ENCODE results near the gene RBP2. TPM values are rescaled to one million over a fixed set of nuclear protein-coding genes. Genes with fewer than 3 reads are reported as not detected.

Gene RBP2
- total RNA-seq, 2 donors from 2014 or later: not detected

DNA sequence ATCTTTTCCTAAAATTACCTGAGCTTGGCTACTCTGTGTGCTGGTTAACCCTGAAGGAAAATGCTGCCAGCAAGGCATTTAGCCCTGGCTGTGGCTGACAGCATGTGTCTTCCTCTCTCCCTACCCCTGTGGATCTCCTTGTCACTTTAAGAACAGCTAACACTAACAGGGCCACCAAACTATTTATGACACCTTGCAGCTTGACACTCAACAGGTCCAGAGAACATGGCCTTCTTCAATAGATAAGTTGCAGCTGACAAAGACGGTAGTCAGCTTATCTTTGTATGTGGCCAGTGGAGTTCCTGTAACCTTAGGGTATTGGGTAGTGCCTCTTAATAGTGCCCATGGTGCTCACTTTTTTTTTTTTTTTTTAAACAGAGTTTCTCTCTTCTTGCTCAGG lies 54.9 kb downstream of the RBP2 start:
- WGBS, 2 experiments (ENCODE audit: insufficient coverage in 1 of 2, insufficient read length in 1 of 2): 85 to 100% methylated on average over 1 of the region's 1 CpG
- Histone ChIP-seq H3K9ac (ENCODE audit: extremely low read depth, low read length, poor library complexity, severe bottlenecking) (no peak overlapping the region), H3K27me3 (ENCODE audit: control insufficient read depth, insufficient read depth, low read length, poor library complexity, severe bottlenecking) (no peaks in the 10 kb centered on the region), H3K4me1 (ENCODE audit: control insufficient read depth, insufficient read depth, low read length) (no peaks in the 10 kb centered on the region), H3K9me3 (ENCODE audit: control insufficient read depth, low read length) (peaks cover 4% of the 10 kb centered on the region), H3K27ac (ENCODE audit: low read depth, low read length) (no peak overlapping the region), H3K36me3 (ENCODE audit: control insufficient read depth, insufficient read depth, low read length) (no peaks in the 10 kb centered on the region), H3K4me3 (ENCODE audit: low read length) (no peak overlapping the region)
- no peak overlapping the region for H3K27ac Mint-ChIP-seq
- H3K4me1 Mint-ChIP-seq: no peaks in the 10 kb centered on the region
- no peaks in the 10 kb centered on the region for H3K9me3 Mint-ChIP-seq
- H3K27me3 Mint-ChIP-seq (ENCODE audit: insufficient read depth): peaks cover 2% of the 10 kb centered on the region
- no peak overlapping the region for H3K4me3 Mint-ChIP-seq
- TF ChIP-seq, protein P1, sequence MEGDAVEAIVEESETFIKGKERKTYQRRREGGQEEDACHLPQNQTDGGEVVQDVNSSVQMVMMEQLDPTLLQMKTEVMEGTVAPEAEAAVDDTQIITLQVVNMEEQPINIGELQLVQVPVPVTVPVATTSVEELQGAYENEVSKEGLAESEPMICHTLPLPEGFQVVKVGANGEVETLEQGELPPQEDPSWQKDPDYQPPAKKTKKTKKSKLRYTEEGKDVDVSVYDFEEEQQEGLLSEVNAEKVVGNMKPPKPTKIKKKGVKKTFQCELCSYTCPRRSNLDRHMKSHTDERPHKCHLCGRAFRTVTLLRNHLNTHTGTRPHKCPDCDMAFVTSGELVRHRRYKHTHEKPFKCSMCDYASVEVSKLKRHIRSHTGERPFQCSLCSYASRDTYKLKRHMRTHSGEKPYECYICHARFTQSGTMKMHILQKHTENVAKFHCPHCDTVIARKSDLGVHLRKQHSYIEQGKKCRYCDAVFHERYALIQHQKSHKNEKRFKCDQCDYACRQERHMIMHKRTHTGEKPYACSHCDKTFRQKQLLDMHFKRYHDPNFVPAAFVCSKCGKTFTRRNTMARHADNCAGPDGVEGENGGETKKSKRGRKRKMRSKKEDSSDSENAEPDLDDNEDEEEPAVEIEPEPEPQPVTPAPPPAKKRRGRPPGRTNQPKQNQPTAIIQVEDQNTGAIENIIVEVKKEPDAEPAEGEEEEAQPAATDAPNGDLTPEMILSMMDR (conservative IDR thresholded peaks at IDR 0.05): no peak
- no peak for DNase-seq
- H3K36me3 Mint-ChIP-seq (ENCODE audit: low read depth): peaks cover 6% of the 10 kb centered on the region

DNA sequence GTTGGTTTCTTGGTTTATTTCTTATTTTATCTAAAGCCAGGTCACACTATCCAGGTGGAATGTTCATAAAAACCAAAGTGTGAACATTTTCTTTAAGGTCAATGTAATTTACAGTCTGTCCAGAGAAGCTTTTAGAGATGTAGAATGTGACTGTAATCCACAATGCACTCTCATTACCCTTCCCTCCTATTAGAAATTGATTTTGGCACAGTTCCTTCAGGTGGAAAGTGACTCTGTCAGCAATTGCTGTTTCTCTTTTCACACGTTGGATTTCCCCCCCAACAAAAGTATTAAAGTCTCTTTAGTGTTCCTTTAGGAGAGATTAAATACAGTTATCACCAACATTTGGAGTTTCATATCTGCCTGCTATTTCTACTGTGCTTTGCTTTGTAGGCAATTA lies 55.3 kb downstream of the RBP2 start:
- peaks cover 6% of the 10 kb centered on the region for H3K36me3 Mint-ChIP-seq (ENCODE audit: low read depth)
- DNase-seq: no peak
- no peaks in the 10 kb centered on the region for H3K4me1 Mint-ChIP-seq
- Histone ChIP-seq H3K36me3 (ENCODE audit: control insufficient read depth, insufficient read depth, low read length) (no peaks in the 10 kb centered on the region), H3K27ac (ENCODE audit: low read depth, low read length) (no peak overlapping the region), H3K9me3 (ENCODE audit: control insufficient read depth, low read length) (peaks cover 8% of the 10 kb centered on the region), H3K4me1 (ENCODE audit: control insufficient read depth, insufficient read depth, low read length) (no peaks in the 10 kb centered on the region), H3K9ac (ENCODE audit: extremely low read depth, low read length, poor library complexity, severe bottlenecking) (no peak overlapping the region), H3K27me3 (ENCODE audit: control insufficient read depth, insufficient read depth, low read length, poor library complexity, severe bottlenecking) (no peaks in the 10 kb centered on the region), H3K4me3 (ENCODE audit: low read length) (no peak overlapping the region)
- WGBS, 2 experiments (ENCODE audit: insufficient coverage in 1 of 2, insufficient read length in 1 of 2): 73% methylated on average over 1 of the region's 1 CpG; no CpG with 5 or more reads in 1 of the 2 experiments
- no peak overlapping the region for H3K27ac Mint-ChIP-seq
- TF ChIP-seq, protein P1 (conservative IDR thresholded peaks at IDR 0.05): no peak
- H3K27me3 Mint-ChIP-seq (ENCODE audit: insufficient read depth): peaks cover 2% of the 10 kb centered on the region
- H3K9me3 Mint-ChIP-seq: no peaks in the 10 kb centered on the region
- no peak overlapping the region for H3K4me3 Mint-ChIP-seq

DNA sequence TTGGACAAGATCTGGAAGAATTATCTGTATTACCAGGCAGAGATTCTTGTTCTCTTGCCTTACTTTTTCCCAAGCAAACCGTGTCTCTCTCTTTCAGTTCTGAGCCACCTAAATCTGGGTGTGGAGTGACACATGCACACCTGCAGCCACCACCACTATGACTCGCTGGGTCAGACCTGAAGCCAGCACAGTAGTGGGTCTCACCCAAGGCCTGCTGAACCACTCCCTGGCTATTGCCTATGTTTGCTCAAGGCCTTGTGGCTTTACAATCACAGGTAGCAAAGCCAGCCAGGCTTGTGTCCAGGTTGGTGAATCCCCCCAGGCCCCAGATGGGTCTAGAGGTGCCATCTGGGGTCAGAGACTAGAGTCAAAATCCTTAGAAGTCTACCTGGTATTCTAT lies 58.2 kb downstream of the RBP2 start:
- Mint-ChIP-seq H3K4me3 (no peak overlapping the region), H3K4me1 (no peaks in the 10 kb centered on the region), H3K36me3 (ENCODE audit: low read depth) (peaks cover 7% of the 10 kb centered on the region), H3K27ac (no peak overlapping the region), H3K9me3 (peaks cover 11% of the 10 kb centered on the region), H3K27me3 (ENCODE audit: insufficient read depth) (peaks cover 13% of the 10 kb centered on the region)
- H3K4me1 ChIP-seq (ENCODE audit: control insufficient read depth, insufficient read depth, low read length): no peaks in the 10 kb centered on the region
- no peak overlapping the region for H3K9ac ChIP-seq (ENCODE audit: extremely low read depth, low read length, poor library complexity, severe bottlenecking)
- H3K27me3 ChIP-seq (ENCODE audit: control insufficient read depth, insufficient read depth, low read length, poor library complexity, severe bottlenecking): no peaks in the 10 kb centered on the region
- TF ChIP-seq, protein P1 (conservative IDR thresholded peaks at IDR 0.05): no peak
- no peak overlapping the region for H3K4me3 ChIP-seq (ENCODE audit: low read length)
- no peak overlapping the region for H3K27ac ChIP-seq (ENCODE audit: low read depth, low read length)
- H3K9me3 ChIP-seq (ENCODE audit: control insufficient read depth, low read length): peaks cover 19% of the 10 kb centered on the region
- no peaks in the 10 kb centered on the region for H3K36me3 ChIP-seq (ENCODE audit: control insufficient read depth, insufficient read depth, low read length)
- DNase-seq: no peak
- WGBS, 2 experiments (ENCODE audit: insufficient coverage in 1 of 2, insufficient read length in 1 of 2): 90 to 93% methylated on average over 2 of the region's 2 CpGs
